Measurements from ENCODE around the gene ELP4. TPM values are rescaled to one million over a fixed set of nuclear protein-coding genes. Genes with fewer than 3 reads are reported as not detected.
A peak's percentile ranks its signal among the peaks of the same experiment; 100 is the strongest.

The ELP4 gene
- total and polyA plus RNA-seq, 8 donors = 15.5 to 26.0 (median 21.9) TPM

DNA sequence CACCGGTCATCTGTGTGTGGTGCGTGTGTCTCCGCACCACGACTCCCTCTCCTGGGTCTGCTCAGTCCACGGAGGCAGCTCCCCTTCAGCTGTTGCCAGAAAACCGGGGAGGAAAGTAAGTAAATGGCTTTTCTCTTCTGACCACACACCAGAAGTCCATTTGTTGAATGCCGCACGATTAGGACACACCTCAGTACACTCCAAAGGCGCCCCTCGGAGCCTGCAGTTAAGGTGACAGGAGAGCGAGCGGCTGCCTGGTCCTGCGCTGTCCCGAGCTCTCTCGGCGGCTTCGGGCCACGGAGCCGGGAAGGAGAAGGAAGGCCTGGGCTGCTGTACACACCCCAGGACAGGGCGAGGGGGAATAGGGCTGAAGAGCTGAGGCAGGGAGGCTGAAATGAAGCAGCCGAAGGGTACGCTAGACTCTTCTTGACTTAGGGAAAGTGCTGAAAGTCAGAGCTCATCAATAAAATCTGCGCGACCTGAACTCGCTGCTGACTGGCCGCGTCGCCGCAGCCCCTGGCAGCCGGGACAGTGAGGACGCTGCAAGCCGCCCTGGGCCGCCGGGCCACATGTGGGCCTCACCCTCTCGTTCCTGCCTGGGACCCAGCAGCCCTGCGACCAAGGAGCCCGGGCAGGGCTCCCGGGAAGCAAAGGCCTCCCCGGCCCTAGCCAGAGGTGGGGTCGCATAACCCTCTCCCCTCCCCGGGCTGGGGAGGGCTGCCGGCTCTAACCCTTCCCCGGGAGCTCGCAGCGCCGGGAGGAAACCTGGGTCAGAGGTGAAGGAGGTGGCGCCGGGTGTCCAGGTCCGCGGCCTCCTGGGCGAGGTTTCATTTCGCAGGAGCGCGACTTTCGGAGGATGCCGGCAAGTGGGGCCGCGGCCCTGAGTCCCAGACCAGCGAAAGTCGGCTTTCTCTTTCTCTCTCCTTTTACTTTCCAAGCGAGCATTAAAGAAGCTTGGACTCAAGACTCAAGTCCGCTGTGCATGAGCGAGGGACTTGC lies 303.1 kb downstream of the ELP4 start:
- no peak for DNase-seq
- peaks cover 97 to 100% of the 10 kb centered on the region in 2 donors for H3K27me3 ChIP-seq

DNA sequence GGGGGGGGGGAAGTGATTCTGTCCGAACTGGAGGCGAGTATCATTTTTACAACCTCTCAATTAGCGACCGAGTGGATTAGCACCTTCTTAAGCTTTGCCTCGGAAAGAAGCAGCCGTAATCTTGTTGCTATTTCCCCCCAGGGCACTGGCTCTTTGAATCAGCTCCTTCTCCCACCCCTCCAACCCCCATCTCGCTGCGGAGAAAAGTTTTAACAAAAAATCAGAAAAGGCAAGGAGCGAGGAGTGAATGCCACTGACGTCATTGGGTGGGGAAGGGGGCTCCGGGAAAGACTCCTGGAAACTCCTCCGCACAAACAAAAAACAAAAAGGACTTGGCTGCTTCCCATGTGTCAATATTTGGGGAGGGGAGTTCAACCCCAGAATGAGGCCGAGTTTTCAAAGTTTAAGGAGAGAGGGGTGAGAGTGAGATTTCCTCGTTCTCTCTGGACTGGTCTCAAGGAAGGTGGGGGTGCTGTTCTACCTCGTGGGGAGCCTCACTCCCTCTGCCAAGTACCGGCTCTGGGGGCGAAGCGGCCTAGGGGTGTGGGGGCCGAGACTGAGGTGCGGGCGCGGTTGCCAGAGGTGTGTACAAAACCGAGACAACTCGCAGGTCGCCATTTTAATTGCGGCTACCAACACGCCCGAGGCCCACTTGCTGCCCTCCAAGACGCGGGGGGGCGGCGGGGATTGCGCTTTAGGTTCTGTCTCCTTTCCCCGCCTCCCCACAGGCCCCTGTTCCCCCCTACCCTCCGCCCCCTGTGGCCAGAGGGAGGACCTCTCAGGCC lies 304.0 kb downstream of the ELP4 start:
- Histone ChIP-seq H3K27ac (no peak overlapping the region), H3K9me3 (no peaks in the 10 kb centered on the region), H3K4me1 (peaks cover 36 to 91% of the 10 kb centered on the region in 2 donors), H3K27me3 (peaks cover 97 to 100% of the 10 kb centered on the region in 2 donors), H3K36me3 (no peaks in the 10 kb centered on the region), H3K4me3 (peak overlapping the region in 1 of 2 donors; percentile 37)
- DNase-seq (no peak), ATAC-seq (no peak)
- intact Hi-C loops (cut with DNase I) = no loop called here
- TF ChIP-seq, protein P1, sequence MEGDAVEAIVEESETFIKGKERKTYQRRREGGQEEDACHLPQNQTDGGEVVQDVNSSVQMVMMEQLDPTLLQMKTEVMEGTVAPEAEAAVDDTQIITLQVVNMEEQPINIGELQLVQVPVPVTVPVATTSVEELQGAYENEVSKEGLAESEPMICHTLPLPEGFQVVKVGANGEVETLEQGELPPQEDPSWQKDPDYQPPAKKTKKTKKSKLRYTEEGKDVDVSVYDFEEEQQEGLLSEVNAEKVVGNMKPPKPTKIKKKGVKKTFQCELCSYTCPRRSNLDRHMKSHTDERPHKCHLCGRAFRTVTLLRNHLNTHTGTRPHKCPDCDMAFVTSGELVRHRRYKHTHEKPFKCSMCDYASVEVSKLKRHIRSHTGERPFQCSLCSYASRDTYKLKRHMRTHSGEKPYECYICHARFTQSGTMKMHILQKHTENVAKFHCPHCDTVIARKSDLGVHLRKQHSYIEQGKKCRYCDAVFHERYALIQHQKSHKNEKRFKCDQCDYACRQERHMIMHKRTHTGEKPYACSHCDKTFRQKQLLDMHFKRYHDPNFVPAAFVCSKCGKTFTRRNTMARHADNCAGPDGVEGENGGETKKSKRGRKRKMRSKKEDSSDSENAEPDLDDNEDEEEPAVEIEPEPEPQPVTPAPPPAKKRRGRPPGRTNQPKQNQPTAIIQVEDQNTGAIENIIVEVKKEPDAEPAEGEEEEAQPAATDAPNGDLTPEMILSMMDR (IDR thresholded peaks at IDR 0.05) = no peak

More for the DNA sequence above, 303.1 kb downstream of the ELP4 start:
- Histone ChIP-seq H3K4me1 (peaks cover 33 to 84% of the 10 kb centered on the region in 2 donors), H3K27ac (no peak overlapping the region), H3K36me3 (no peaks in the 10 kb centered on the region), H3K4me3 (peak overlapping the region; percentile 8 to 37), H3K9me3 (no peaks in the 10 kb centered on the region)
- peak; percentile 8 for ATAC-seq
- intact Hi-C loops (cut with DNase I) = no loop called here
- TF ChIP-seq, protein P1 (IDR thresholded peaks at IDR 0.05) = no peak

DNA sequence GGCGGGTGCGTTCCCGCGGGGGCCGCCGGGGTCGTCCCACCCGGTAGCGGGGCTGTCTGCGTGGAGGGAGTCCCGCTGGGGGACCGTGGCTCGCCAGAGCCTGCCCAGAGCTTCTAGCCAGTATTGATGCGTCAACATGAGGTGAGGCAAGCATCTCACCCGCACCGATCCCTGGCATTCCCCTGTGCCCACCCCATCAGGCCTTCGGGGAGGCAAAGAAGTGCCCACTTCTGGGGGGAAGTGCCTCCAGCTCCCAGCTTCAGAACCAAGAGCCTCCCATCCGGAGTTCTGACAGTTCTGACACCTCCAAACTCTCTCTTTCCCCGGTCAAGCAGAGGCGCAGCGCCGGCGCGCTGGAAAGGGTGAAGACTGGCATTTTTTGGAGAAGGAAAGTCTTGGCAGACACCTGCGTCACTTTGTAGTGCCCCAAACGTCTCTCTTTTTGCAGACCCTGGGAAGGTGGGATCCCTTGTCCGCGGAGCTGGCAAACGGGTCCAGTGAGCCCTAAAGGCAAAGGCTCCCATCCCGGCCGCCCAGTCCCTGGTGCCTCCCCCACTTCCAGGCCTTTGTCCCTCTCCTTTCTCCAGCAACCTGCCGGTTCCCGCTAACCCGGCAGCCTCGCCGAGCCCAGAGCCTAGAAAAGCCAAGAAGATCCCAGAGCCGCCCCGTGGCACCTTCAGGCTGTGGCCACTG lies 304.8 kb downstream of the ELP4 start:
- ATAC-seq (no peak), DNase-seq (no peak)
- Histone ChIP-seq H3K27ac (no peak overlapping the region), H3K9me3 (no peaks in the 10 kb centered on the region), H3K27me3 (peaks cover 97 to 100% of the 10 kb centered on the region in 2 donors), H3K4me3 (no peak overlapping the region), H3K4me1 (peaks cover 36 to 84% of the 10 kb centered on the region in 2 donors), H3K36me3 (no peaks in the 10 kb centered on the region)
- intact Hi-C loops (cut with DNase I) = no loop called here
- TF ChIP-seq, protein P1 (IDR thresholded peaks at IDR 0.05) = no peak

DNA sequence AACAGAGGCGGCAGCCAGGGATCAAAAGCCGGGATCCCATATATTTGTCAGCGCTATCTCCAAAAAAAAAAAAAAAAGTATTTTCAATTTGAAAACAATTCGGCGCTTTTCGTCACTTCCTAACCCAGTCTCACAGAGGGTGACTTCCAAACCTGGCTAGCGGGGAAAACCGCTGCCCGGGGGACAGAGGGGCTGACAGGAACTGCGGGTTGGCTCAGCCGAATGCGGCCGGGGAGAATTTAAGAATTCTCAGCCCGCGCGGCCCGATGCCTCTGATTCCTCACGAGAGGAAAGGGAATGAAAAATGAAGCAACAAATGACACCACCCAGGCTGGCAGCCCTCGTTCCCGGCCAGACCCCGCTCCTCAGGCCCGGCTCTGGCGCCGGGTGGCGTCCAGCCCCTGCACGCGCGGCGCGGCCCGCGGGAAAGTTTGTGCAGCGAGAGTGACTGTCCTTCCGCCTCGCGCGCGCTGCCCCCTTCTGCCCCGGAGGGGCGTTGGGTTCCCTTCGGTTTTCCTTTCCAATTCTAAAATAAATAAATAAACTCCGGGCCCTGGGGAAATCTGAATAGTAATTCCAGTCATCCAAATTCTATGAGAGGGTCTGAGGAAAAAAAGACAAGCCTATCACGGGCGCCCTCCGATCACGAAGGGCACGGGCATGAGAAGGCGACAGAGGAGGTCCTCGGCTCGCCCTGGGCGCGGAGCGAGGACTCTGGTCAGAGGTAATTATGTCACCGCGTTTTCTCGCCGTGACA lies 306.3 kb downstream of the ELP4 start:
- intact Hi-C loops (cut with DNase I) = no loop called here
- H3K36me3 ChIP-seq = no peaks in the 10 kb centered on the region
- no peak overlapping the region for H3K27ac ChIP-seq
- no peaks in the 10 kb centered on the region for H3K9me3 ChIP-seq
- peaks cover 33 to 77% of the 10 kb centered on the region in 2 donors for H3K4me1 ChIP-seq
- no peak overlapping the region for H3K4me3 ChIP-seq
- DNase-seq (peak in 1 of 4 donors; percentile 77), ATAC-seq (no peak)
- TF ChIP-seq, protein P1 (IDR thresholded peaks at IDR 0.05) = no peak
- H3K27me3 ChIP-seq = peaks cover 97 to 100% of the 10 kb centered on the region in 2 donors
